HepG2 (cell line): ENCODE measurements around the gene ISCA1. TPM values are rescaled to one million over a fixed set of nuclear protein-coding genes. Genes with fewer than 3 reads are reported as not detected.

Source experiments
- ATAC-seq: fragments of 200-7000 bp; cut with Tn5 transposase; 3 replicates; pipeline ENCODE4 v1.9.1; 2020; ENCODE audit warnings: mild to moderate bottlenecking, moderate library complexity
- BruUV-seq: library from RNA; stranded (reverse); fragments of 400-500 nt; replicated peaks from 2 replicates; lab custom pipeline; 2021; lab: Mats Ljungman, UMichigan
- CTCF ChIA-PET: fragments of 300-600 bp; formaldehyde crosslinking; extraction: SDS; loops from one replicate; lab custom pipeline; 2021; ENCODE audit warnings: low total read pairs, inconsistent platforms, low intra/inter-chr PET ratio; lab: Yijun Ruan, JAX
- POLR2A ChIA-PET: fragments of 350-600 bp; sonication (Branson Sonifier 250); formaldehyde crosslinking; loops from one replicate; lab custom pipeline; 2020; ENCODE audit warnings: antibody characterized with exemption, inconsistent platforms; lab: Yijun Ruan, JAX
- DNase-seq: peaks from one replicate; pipeline ENCODE4 v3.0.0-alpha.2; 2015; ENCODE audit warnings: low spot score
- FAIRE-seq: peaks from 3 replicates; lab custom pipeline; 2011; peaks lifted over from hg19 to GRCh38; lab: Jason Lieb, UNC
- H2AFZ ChIP-seq: one replicate; pipeline ENCODE4 v1.6.1; 2011; ENCODE audit warnings: low read length, inconsistent platforms
- H3K27ac ChIP-seq: fragments of 300-600 bp; 3 replicates; pipeline ENCODE4 v1.8.0; 2011; ENCODE audit warnings: mixed run types, mild to moderate bottlenecking, mixed read lengths, low read length, inconsistent platforms; ENCODE audit not compliant: insufficient read depth; ENCODE audit errors: extremely low read length
- H3K27me3 ChIP-seq, 2 experiments: fragments of 200-600 bp in 1 of 2; 2 replicates in 1 of 2; 3 replicates in 1 of 2; pipeline versions ENCODE4 v1.6.0 to v1.8.0; 2011; ENCODE audit warnings: low read length in 2 of 2, mild to moderate bottlenecking in 2 of 2, moderate library complexity in 2 of 2, inconsistent platforms in 1 of 2; ENCODE audit not compliant: insufficient read depth in 2 of 2, control insufficient read depth in 1 of 2
- H3K36me3 ChIP-seq, 2 experiments: fragments of 200-600 bp in 1 of 2; replicated peaks in 1 of 2; 2 replicates in 1 of 2; 3 replicates in 1 of 2; pipeline versions ENCODE4 v1.5.1 to v1.8.0; 2011; ENCODE audit warnings: low read length in 2 of 2, inconsistent platforms in 1 of 2; ENCODE audit not compliant: insufficient read depth in 2 of 2, control insufficient read depth in 1 of 2
- H3K4me1 ChIP-seq: 2 replicates; pipeline ENCODE4 v1.5.1; 2012; ENCODE audit warnings: low read length, inconsistent platforms; ENCODE audit not compliant: insufficient read depth
- H3K4me2 ChIP-seq: 2 replicates; pipeline ENCODE4 v1.6.0; 2011; ENCODE audit warnings: low read depth, low read length, inconsistent platforms
- H3K4me3 ChIP-seq, 3 experiments: fragments of 200-600 bp in 1 of 3; sonication (generic), shearing (Covaris generic) in 1 of 3; replicated peaks in 1 of 3; 2 replicates each; pipeline ENCODE4 v1.5.1; 2011 to 2016; ENCODE audit warnings: low read length in 3 of 3, inconsistent platforms in 2 of 3, low read depth in 2 of 3, mild to moderate bottlenecking in 2 of 3, control low read depth in 1 of 3, mixed read lengths in 1 of 3; ENCODE audit not compliant: insufficient read depth in 1 of 3
- H3K79me2 ChIP-seq: one replicate; pipeline ENCODE4 v1.6.1; 2011; ENCODE audit warnings: low read length, inconsistent platforms; ENCODE audit not compliant: insufficient read depth
- H3K9ac ChIP-seq: 2 replicates; pipeline ENCODE4 v1.6.0; 2011; ENCODE audit warnings: mild to moderate bottlenecking, low read depth, low read length, inconsistent platforms; ENCODE audit not compliant: insufficient read depth
- H3K9me3 ChIP-seq: 2 replicates; pipeline ENCODE4 v1.5.1; 2012; ENCODE audit warnings: mild to moderate bottlenecking, low read length
- H4K20me1 ChIP-seq: 2 replicates; pipeline ENCODE4 v1.6.0; 2011; ENCODE audit warnings: inconsistent platforms, mild to moderate bottlenecking, low read length, moderate library complexity; ENCODE audit not compliant: insufficient read depth
- GLI4 ChIP-seq: sonication (generic); formaldehyde crosslinking; IDR thresholded peaks from 2 replicates; pipeline ENCODE4 v1.5.1; 2020; ENCODE audit warnings: missing genetic modification reagents, mild to moderate bottlenecking, moderate library complexity, borderline replicate concordance
- HNRNPUL1 ChIP-seq: fragments of 200-400 bp; formaldehyde crosslinking; IDR thresholded peaks from 2 replicates; pipeline ENCODE4 v1.6.1; 2017; ENCODE audit warnings: low read depth, mild to moderate bottlenecking, low read length, moderate library complexity
- MLX ChIP-seq: IDR thresholded peaks from 2 replicates; pipeline ENCODE4 v1.6.1; 2016
- NFE2 ChIP-seq: sonication (generic); formaldehyde crosslinking; IDR thresholded peaks from 2 replicates; pipeline ENCODE4 v1.4.0; 2020; ENCODE audit warnings: missing genetic modification reagents
- TAF1 ChIP-seq: sonication (generic); formaldehyde crosslinking; IDR thresholded peaks from 2 replicates; pipeline ENCODE4 v1.4.0; 2020; ENCODE audit warnings: missing genetic modification reagents
- ZNF530 ChIP-seq: sonication (generic); formaldehyde crosslinking; IDR thresholded peaks from 2 replicates; pipeline ENCODE4 v1.5.0; 2020; ENCODE audit warnings: low read depth, mild to moderate bottlenecking, missing genetic modification reagents
- ZNF574 ChIP-seq: sonication (generic); formaldehyde crosslinking; IDR thresholded peaks from 2 replicates; pipeline ENCODE4 v1.4.0; 2020; ENCODE audit warnings: missing genetic modification reagents
- WGBS: methylation state at CpG from one replicate; pipeline ENCODE4 v1.1.6; 2017; ENCODE audit warnings: low lambda C conversion rate; 5-methylcytosine and 5-hydroxymethylcytosine counted together
- in situ Hi-C: cut with HindIII; loops from 2 replicates; pipeline ENCODE4 v1.10.0; 2017; ENCODE audit warnings: low pct_unique_long_range_greater_than_20kb; ENCODE audit not compliant: extremely low pct_ligation_motif_present
- intact Hi-C: fragments of 100-400 bp; cut with micrococcal nuclease; formaldehyde crosslinking; loops from one replicate; pipeline ENCODE4 v1.10.0; 2022; ENCODE audit not compliant: unreplicated experiment
- polyA plus RNA-seq, 8 experiments: library from polyadenylated mRNA; depleted of rRNA in 3 of 8; stranded (reverse) in 7 of 8; unstranded in 1 of 8; fragments of >200 nt; fragmentation: Illumina TruSeq in 4 of 8; extraction: Trizol in 4 of 8; gene quantifications; 2 replicates each; pipeline versions ENCODE4 v1.2.1 to v1.2.3, GENCODE V29; 2011 to 2016; ENCODE audit warnings: low read depth in 4 of 8, missing spikeins in 1 of 8, mixed read lengths in 1 of 8; ENCODE audit not compliant: insufficient read depth in 1 of 8
- total RNA-seq, 5 experiments: library from RNA; depleted of rRNA; stranded (reverse); fragments of >200 nt; fragmentation: Illumina TruSeq; extraction: Trizol; gene quantifications; 2 replicates each; pipeline ENCODE4 v1.2.3, GENCODE V29; 2016; ENCODE audit warnings: low read depth in 1 of 5

ISCA1 gene
- total and polyA plus RNA-seq, 2 of the 13 experiments (the other 11 are each of a cell fraction or from before 2014, with no cell fraction given), result 29.2 to 40.9 TPM

- no peak overlapping the region for H3K27ac ChIP-seq
- no peaks in the 10 kb centered on the region for H3K36me3 ChIP-seq
- CTCF ChIA-PET, result interaction anchor here (0.6 to 0.7 kb wide), 2 partner anchors 37 to 282 kb away, joined by 3 read pairs; no protein-coding TSS in a partner anchor
- TF ChIP-seq HNRNPUL1 (no peak), TAF1 (CRISPR knock-in tag) (no peak), GLI4 (no peak), ZNF574 (CRISPR knock-in tag) (no peak), NFE2 (CRISPR knock-in tag) (no peak), MLX (no peak), ZNF530 (no peak)
- TF ChIP-seq, all 625 proteins: peak for 0
- Histone ChIP-seq H3K9ac (no peak overlapping the region), H2AFZ (no peak overlapping the region), H3K79me2 (no peaks in the 10 kb centered on the region), H3K27me3 (no peaks in the 10 kb centered on the region), H4K20me1 (no peaks in the 10 kb centered on the region), H3K9me3 (no peaks in the 10 kb centered on the region), H3K4me3 (no peak overlapping the region), H3K4me1 (no peaks in the 10 kb centered on the region), H3K4me2 (no peak overlapping the region)
- WGBS, result 56% methylated on average over 10 of the region's 10 CpGs
- BruUV-seq, result no TSS peak
- POLR2A ChIA-PET, result no interaction called here
- FAIRE-seq (no peak), DNase-seq (no peak), ATAC-seq (no peak)
- intact Hi-C loops, result no loop called here
- in situ Hi-C loops, result no loop called here
These were observed 43.2 kb downstream of the ISCA1 start for GRCh38 chr9:86238861-86239770.
